ENCODE measurements around the gene NANOS2. TPM values are rescaled to one million over a fixed set of nuclear protein-coding genes. Genes with fewer than 3 reads are reported as not detected.
A peak's percentile ranks its signal among the peaks of the same experiment; 100 is the strongest.

Gene NANOS2
- total RNA-seq, 2 donors from 2014 or later: not detected

GRCh38 chr19:45940515-45940805 is 25.9 kb upstream of the NANOS2 start:
- H3K36me3 Mint-ChIP-seq (ENCODE audit: low read depth): peaks cover 5% of the 10 kb centered on the region
- H3K27ac Mint-ChIP-seq: no peak overlapping the region
- no peak for DNase-seq
- no peak for ATAC-seq
- peaks cover 3% of the 10 kb centered on the region for H3K4me1 Mint-ChIP-seq
- H3K4me3 Mint-ChIP-seq: no peak overlapping the region
- H3K9me3 ChIP-seq (ENCODE audit: control insufficient read depth, low read length, poor library complexity, severe bottlenecking): no peaks in the 10 kb centered on the region
- H3K27me3 Mint-ChIP-seq: peaks cover 51% of the 10 kb centered on the region

GRCh38 chr19:45939792-45940514 is 25.4 kb upstream of the NANOS2 start:
- H3K27me3 Mint-ChIP-seq: peaks cover 51% of the 10 kb centered on the region
- peaks cover 5% of the 10 kb centered on the region for H3K36me3 Mint-ChIP-seq (ENCODE audit: low read depth)
- peaks cover 3% of the 10 kb centered on the region for H3K4me1 Mint-ChIP-seq
- ATAC-seq: no peak
- H3K9me3 ChIP-seq (ENCODE audit: control insufficient read depth, low read length, poor library complexity, severe bottlenecking): no peaks in the 10 kb centered on the region
- H3K4me3 Mint-ChIP-seq: no peak overlapping the region
- no peak for DNase-seq
- no peak overlapping the region for H3K27ac Mint-ChIP-seq

- H3K9me3 ChIP-seq (ENCODE audit: control insufficient read depth, low read length, poor library complexity, severe bottlenecking): no peaks in the 10 kb centered on the region
- Mint-ChIP-seq H3K27me3 (peaks cover 53% of the 10 kb centered on the region), H3K36me3 (ENCODE audit: low read depth) (peaks cover 3% of the 10 kb centered on the region), H3K4me3 (no peak overlapping the region), H3K4me1 (peaks cover 3% of the 10 kb centered on the region), H3K27ac (no peak overlapping the region)
- DNase-seq: no peak
- no peak for ATAC-seq
Measured at GRCh38 chr19:45938733-45939319, 24.2 kb upstream of the NANOS2 start.

- H3K27me3 Mint-ChIP-seq: peaks cover 62% of the 10 kb centered on the region
- H3K27ac Mint-ChIP-seq: no peak overlapping the region
- H3K4me3 Mint-ChIP-seq: no peak overlapping the region
- no peak for DNase-seq
- ATAC-seq: no peak
- peaks cover 3% of the 10 kb centered on the region for H3K36me3 Mint-ChIP-seq (ENCODE audit: low read depth)
- peaks cover 3% of the 10 kb centered on the region for H3K4me1 Mint-ChIP-seq
- H3K9me3 ChIP-seq (ENCODE audit: control insufficient read depth, low read length, poor library complexity, severe bottlenecking): no peaks in the 10 kb centered on the region
Measured at GRCh38 chr19:45935267-45935666, 20.7 kb upstream of the NANOS2 start.

GRCh38 chr19:45934551-45935230 is 20.1 kb upstream of the NANOS2 start:
- H3K4me1 Mint-ChIP-seq: peaks cover 3% of the 10 kb centered on the region

GRCh38 chr19:45933759-45934158 is 19.2 kb upstream of the NANOS2 start:
- Mint-ChIP-seq H3K27me3 (peaks cover 68% of the 10 kb centered on the region), H3K4me3 (no peak overlapping the region), H3K4me1 (peaks cover 3% of the 10 kb centered on the region), H3K27ac (no peak overlapping the region), H3K36me3 (ENCODE audit: low read depth) (peaks cover 5% of the 10 kb centered on the region)
- DNase-seq: no peak
- no peak for ATAC-seq
- no peaks in the 10 kb centered on the region for H3K9me3 ChIP-seq (ENCODE audit: control insufficient read depth, low read length, poor library complexity, severe bottlenecking)

More at GRCh38 chr19:45934551-45935230, 20.1 kb upstream of the NANOS2 start:
- peaks cover 5% of the 10 kb centered on the region for H3K36me3 Mint-ChIP-seq (ENCODE audit: low read depth)
- DNase-seq (no peak), ATAC-seq (no peak)
- no peak overlapping the region for H3K4me3 Mint-ChIP-seq
- no peak overlapping the region for H3K27ac Mint-ChIP-seq
- peaks cover 68% of the 10 kb centered on the region for H3K27me3 Mint-ChIP-seq
- H3K9me3 ChIP-seq (ENCODE audit: control insufficient read depth, low read length, poor library complexity, severe bottlenecking): no peaks in the 10 kb centered on the region

- no peaks in the 10 kb centered on the region for H3K9me3 ChIP-seq (ENCODE audit: control insufficient read depth, low read length, poor library complexity, severe bottlenecking)
- no peak for DNase-seq
- H3K27ac Mint-ChIP-seq: peak overlapping the region; percentile 41
- peaks cover 10% of the 10 kb centered on the region for H3K4me1 Mint-ChIP-seq
- peaks cover 2% of the 10 kb centered on the region for H3K36me3 Mint-ChIP-seq (ENCODE audit: low read depth)
- H3K27me3 Mint-ChIP-seq: peaks cover 49% of the 10 kb centered on the region
- ATAC-seq: no peak
- H3K4me3 Mint-ChIP-seq: no peak overlapping the region
Measured at GRCh38 chr19:45931055-45931454, 16.5 kb upstream of the NANOS2 start.

GRCh38 chr19:45929247-45929646 is 14.7 kb upstream of the NANOS2 start:
- Mint-ChIP-seq H3K4me3 (no peak overlapping the region), H3K4me1 (peaks cover 10% of the 10 kb centered on the region), H3K27me3 (peaks cover 34% of the 10 kb centered on the region), H3K27ac (no peak overlapping the region), H3K36me3 (ENCODE audit: low read depth) (peaks cover 2% of the 10 kb centered on the region)
- H3K9me3 ChIP-seq (ENCODE audit: control insufficient read depth, low read length, poor library complexity, severe bottlenecking): no peaks in the 10 kb centered on the region
- no peak for ATAC-seq
- DNase-seq: no peak

- peak; percentile 100 for ATAC-seq
- no peaks in the 10 kb centered on the region for H3K9me3 ChIP-seq (ENCODE audit: control insufficient read depth, low read length, poor library complexity, severe bottlenecking)
- peaks cover 26% of the 10 kb centered on the region for H3K27me3 Mint-ChIP-seq
- peaks cover 2% of the 10 kb centered on the region for H3K36me3 Mint-ChIP-seq (ENCODE audit: low read depth)
- peaks cover 10% of the 10 kb centered on the region for H3K4me1 Mint-ChIP-seq
- peak overlapping the region; percentile 50 for H3K4me3 Mint-ChIP-seq
- peak; percentile 78 to 80 (median 80) for DNase-seq
- H3K27ac Mint-ChIP-seq: no peak overlapping the region
Measured at GRCh38 chr19:45927565-45928261, 13.1 kb upstream of the NANOS2 start.

GRCh38 chr19:45924891-45925447 is 10.4 kb upstream of the NANOS2 start:
- H3K9me3 ChIP-seq (ENCODE audit: control insufficient read depth, low read length, poor library complexity, severe bottlenecking): no peaks in the 10 kb centered on the region
- no peak overlapping the region for H3K4me3 Mint-ChIP-seq
- peaks cover 4% of the 10 kb centered on the region for H3K36me3 Mint-ChIP-seq (ENCODE audit: low read depth)
- peaks cover 12% of the 10 kb centered on the region for H3K27me3 Mint-ChIP-seq
- H3K27ac Mint-ChIP-seq: no peak overlapping the region
- peaks cover 10% of the 10 kb centered on the region for H3K4me1 Mint-ChIP-seq
- ATAC-seq (no peak), DNase-seq (no peak)

- DNase-seq: no peak
- peaks cover 4% of the 10 kb centered on the region for H3K36me3 Mint-ChIP-seq (ENCODE audit: low read depth)
Measured at GRCh38 chr19:45922281-45922680, 7.7 kb upstream of the NANOS2 start.

GRCh38 chr19:45920458-45920857 is 5.9 kb upstream of the NANOS2 start:
- DNase-seq (no peak), ATAC-seq (no peak)
- Mint-ChIP-seq H3K27ac (no peak overlapping the region), H3K4me1 (no peaks in the 10 kb centered on the region), H3K36me3 (ENCODE audit: low read depth) (peaks cover 4% of the 10 kb centered on the region), H3K27me3 (peaks cover 18% of the 10 kb centered on the region), H3K4me3 (no peak overlapping the region)
- H3K9me3 ChIP-seq (ENCODE audit: control insufficient read depth, low read length, poor library complexity, severe bottlenecking): no peaks in the 10 kb centered on the region

More at GRCh38 chr19:45922281-45922680, 7.7 kb upstream of the NANOS2 start:
- Mint-ChIP-seq H3K27me3 (peaks cover 12% of the 10 kb centered on the region), H3K27ac (no peak overlapping the region), H3K4me3 (no peak overlapping the region), H3K4me1 (peaks cover 2% of the 10 kb centered on the region)
- H3K9me3 ChIP-seq (ENCODE audit: control insufficient read depth, low read length, poor library complexity, severe bottlenecking): no peaks in the 10 kb centered on the region
- ATAC-seq: no peak

- no peak for DNase-seq
- H3K4me3 Mint-ChIP-seq: no peak overlapping the region
- H3K27ac Mint-ChIP-seq: no peak overlapping the region
- H3K27me3 Mint-ChIP-seq: peaks cover 18% of the 10 kb centered on the region
- ATAC-seq: no peak
- H3K36me3 Mint-ChIP-seq (ENCODE audit: low read depth): peaks cover 4% of the 10 kb centered on the region
- no peaks in the 10 kb centered on the region for H3K9me3 ChIP-seq (ENCODE audit: control insufficient read depth, low read length, poor library complexity, severe bottlenecking)
- H3K4me1 Mint-ChIP-seq: no peaks in the 10 kb centered on the region
Measured at GRCh38 chr19:45919678-45920077, 5.1 kb upstream of the NANOS2 start.
